Hepatocyte (in vitro differentiated cells): ENCODE results near the gene GRHL1. TPM values are rescaled to one million over a fixed set of nuclear protein-coding genes. Genes with fewer than 3 reads are reported as not detected.

Experiments
- DNase-seq: peaks from one replicate; pipeline ENCODE4 v3.0.0-alpha.2; 2016; ENCODE audit warnings: low spot score
- H2AFZ ChIP-seq: fragments of 200-600 bp; sonication (generic); 2 replicates; pipeline ENCODE4 v1.6.0; 2016; ENCODE audit warnings: antibody characterized with exemption, mild to moderate bottlenecking
- H3K27ac ChIP-seq: fragments of 200-600 bp; sonication (generic); 2 replicates; pipeline ENCODE4 v1.5.1; 2016; ENCODE audit warnings: mild to moderate bottlenecking
- H3K27me3 ChIP-seq: fragments of 200-600 bp; sonication (generic); 2 replicates; pipeline ENCODE4 v1.6.1; 2016
- H3K36me3 ChIP-seq: fragments of 200-600 bp; sonication (generic); replicated peaks from 2 replicates; pipeline ENCODE4 v1.5.1; 2016; ENCODE audit warnings: low read depth; ENCODE audit not compliant: insufficient read depth
- H3K4me1 ChIP-seq: fragments of 200-600 bp; sonication (generic); 2 replicates; pipeline ENCODE4 v1.5.1; 2016; ENCODE audit warnings: mild to moderate bottlenecking, moderate library complexity; ENCODE audit not compliant: insufficient read depth
- H3K4me2 ChIP-seq: fragments of 200-600 bp; sonication (generic); 2 replicates; pipeline ENCODE4 v1.6.0; 2016
- H3K4me3 ChIP-seq: fragments of 200-600 bp; sonication (generic); 2 replicates; pipeline ENCODE4 v1.5.1; 2016; ENCODE audit warnings: mild to moderate bottlenecking
- H3K79me2 ChIP-seq: fragments of 200-600 bp; sonication (generic); 2 replicates; pipeline ENCODE4 v1.6.0; 2017; ENCODE audit warnings: mild to moderate bottlenecking
- H3K9me2 ChIP-seq: fragments of 200-600 bp; sonication (generic); replicated peaks from 2 replicates; pipeline ENCODE4 v1.6.0; 2017; ENCODE audit warnings: mild to moderate bottlenecking; ENCODE audit not compliant: insufficient read depth
- H3K9me3 ChIP-seq: fragments of 200-600 bp; sonication (generic); 2 replicates; pipeline ENCODE4 v1.5.1; 2016; ENCODE audit warnings: low read depth, mild to moderate bottlenecking
- H4K20me1 ChIP-seq: fragments of 200-600 bp; sonication (generic); 2 replicates; pipeline ENCODE4 v1.6.0; 2016; ENCODE audit warnings: mild to moderate bottlenecking; ENCODE audit not compliant: insufficient read depth, poor library complexity, severe bottlenecking
- EZH2 ChIP-seq: fragments of 200-600 bp; sonication (generic); IDR thresholded peaks from 2 replicates; pipeline ENCODE4 v1.6.1; 2016; ENCODE audit warnings: antibody characterized with exemption, mild to moderate bottlenecking, borderline replicate concordance
- EZH2phosphoT487 ChIP-seq: fragments of 200-600 bp; sonication (generic); IDR thresholded peaks from one replicate; pipeline ENCODE4 v1.6.1; 2018; ENCODE audit warnings: antibody characterized with exemption, mild to moderate bottlenecking, low read depth, moderate library complexity; ENCODE audit not compliant: unreplicated experiment, severe bottlenecking
- WGBS: methylation state at CpG from one replicate; pipeline ENCODE4 v1.1.6; 2016; ENCODE audit warnings: low lambda C conversion rate; ENCODE audit errors: missing lambda C conversion rate; 5-methylcytosine and 5-hydroxymethylcytosine counted together
- polyA plus RNA-seq: library from polyadenylated mRNA; unstranded; fragments of >200 nt; fragmentation: Nextera tagmentation; extraction: Ambion mirVana; gene quantifications from 2 replicates; pipeline ENCODE4 v1.2.1, GENCODE V29; 2016
- total RNA-seq: library from RNA; depleted of rRNA; stranded (reverse); fragments of >200 nt; gene quantifications from 2 replicates; pipeline ENCODE4 v1.2.3, GENCODE V29; 2014
- TF ChIP-seq, protein P1 (sequence below): fragments of 200-600 bp; sonication (generic); IDR thresholded peaks from 2 replicates; pipeline ENCODE4 v1.5.1; 2016; ENCODE audit warnings: antibody characterized with exemption, mild to moderate bottlenecking; ENCODE audit not compliant: poor library complexity

GRHL1 gene
- total and polyA plus RNA-seq, 2 experiments from 2014 or later, result 4.0 to 10.9 TPM

GRCh38 chr2:9954136-9954535, 2.6 kb downstream of the GRHL1 start:
- H3K4me1 ChIP-seq, result peaks cover 21% of the 10 kb centered on the region
- H2AFZ ChIP-seq, result no peak overlapping the region
- 46% methylated on average over 3 of the region's 3 CpGs for WGBS
- DNase-seq, result no peak
- no peak overlapping the region for H3K4me3 ChIP-seq
- H3K9me2 ChIP-seq, result no peaks in the 10 kb centered on the region
- TF ChIP-seq, protein P1, sequence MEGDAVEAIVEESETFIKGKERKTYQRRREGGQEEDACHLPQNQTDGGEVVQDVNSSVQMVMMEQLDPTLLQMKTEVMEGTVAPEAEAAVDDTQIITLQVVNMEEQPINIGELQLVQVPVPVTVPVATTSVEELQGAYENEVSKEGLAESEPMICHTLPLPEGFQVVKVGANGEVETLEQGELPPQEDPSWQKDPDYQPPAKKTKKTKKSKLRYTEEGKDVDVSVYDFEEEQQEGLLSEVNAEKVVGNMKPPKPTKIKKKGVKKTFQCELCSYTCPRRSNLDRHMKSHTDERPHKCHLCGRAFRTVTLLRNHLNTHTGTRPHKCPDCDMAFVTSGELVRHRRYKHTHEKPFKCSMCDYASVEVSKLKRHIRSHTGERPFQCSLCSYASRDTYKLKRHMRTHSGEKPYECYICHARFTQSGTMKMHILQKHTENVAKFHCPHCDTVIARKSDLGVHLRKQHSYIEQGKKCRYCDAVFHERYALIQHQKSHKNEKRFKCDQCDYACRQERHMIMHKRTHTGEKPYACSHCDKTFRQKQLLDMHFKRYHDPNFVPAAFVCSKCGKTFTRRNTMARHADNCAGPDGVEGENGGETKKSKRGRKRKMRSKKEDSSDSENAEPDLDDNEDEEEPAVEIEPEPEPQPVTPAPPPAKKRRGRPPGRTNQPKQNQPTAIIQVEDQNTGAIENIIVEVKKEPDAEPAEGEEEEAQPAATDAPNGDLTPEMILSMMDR, result no peak
- TF ChIP-seq EZH2 (no peak), EZH2phosphoT487 (no peak)
- no peaks in the 10 kb centered on the region for H3K9me3 ChIP-seq
- H3K79me2 ChIP-seq, result peaks cover 13% of the 10 kb centered on the region
- H3K4me2 ChIP-seq, result peak overlapping the region; percentile 78
- H3K36me3 ChIP-seq, result no peaks in the 10 kb centered on the region
- no peaks in the 10 kb centered on the region for H3K27me3 ChIP-seq
- peak overlapping the region; percentile 1 for H3K27ac ChIP-seq
- H4K20me1 ChIP-seq, result no peaks in the 10 kb centered on the region

- Histone ChIP-seq H3K4me3 (no peak overlapping the region), H3K4me1 (peaks cover 21% of the 10 kb centered on the region), H3K27ac (no peak overlapping the region), H2AFZ (no peak overlapping the region), H3K36me3 (no peaks in the 10 kb centered on the region), H3K9me2 (no peaks in the 10 kb centered on the region), H4K20me1 (no peaks in the 10 kb centered on the region), H3K27me3 (no peaks in the 10 kb centered on the region), H3K4me2 (no peak overlapping the region), H3K9me3 (no peaks in the 10 kb centered on the region), H3K79me2 (peaks cover 13% of the 10 kb centered on the region)
- WGBS, result 89% methylated on average over 8 of the region's 8 CpGs
- no peak for DNase-seq
- TF ChIP-seq, protein P1, result no peak
- TF ChIP-seq EZH2 (no peak), EZH2phosphoT487 (no peak)
Observed at GRCh38 chr2:9958057-9958456, 6.6 kb downstream of the GRHL1 start.

- H3K9me3 ChIP-seq, result no peaks in the 10 kb centered on the region
- no peak overlapping the region for H3K27ac ChIP-seq
- no peak for DNase-seq
- peaks cover 9% of the 10 kb centered on the region for H3K4me1 ChIP-seq
- no peaks in the 10 kb centered on the region for H3K9me2 ChIP-seq
- H4K20me1 ChIP-seq, result no peaks in the 10 kb centered on the region
- no peaks in the 10 kb centered on the region for H3K27me3 ChIP-seq
- H3K79me2 ChIP-seq, result peaks cover 13% of the 10 kb centered on the region
- H3K4me2 ChIP-seq, result no peak overlapping the region
- no peak overlapping the region for H2AFZ ChIP-seq
- H3K4me3 ChIP-seq, result no peak overlapping the region
- no peaks in the 10 kb centered on the region for H3K36me3 ChIP-seq
- 98% methylated on average over 3 of the region's 3 CpGs for WGBS
- TF ChIP-seq EZH2 (no peak), EZH2phosphoT487 (no peak)
- TF ChIP-seq, protein P1, result no peak
Observed at GRCh38 chr2:9959262-9959661, 7.8 kb downstream of the GRHL1 start.

DNA sequence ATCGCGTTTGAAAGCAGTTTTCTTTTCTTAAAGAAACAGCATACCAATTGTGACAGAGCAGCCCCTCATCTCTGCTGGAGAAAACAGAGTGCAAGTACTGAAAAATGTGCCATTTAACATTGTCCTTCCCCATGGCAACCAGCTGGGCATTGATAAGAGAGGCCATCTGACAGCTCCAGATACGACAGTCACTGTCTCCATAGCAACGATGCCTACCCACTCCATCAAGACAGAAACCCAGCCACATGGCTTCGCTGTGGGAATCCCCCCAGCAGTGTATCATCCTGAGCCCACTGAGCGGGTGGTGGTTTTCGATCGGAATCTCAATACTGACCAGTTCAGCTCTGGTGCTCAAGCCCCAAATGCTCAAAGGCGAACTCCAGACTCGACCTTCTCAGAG, 9.5 kb downstream of the GRHL1 start:
- TF ChIP-seq EZH2 (no peak), EZH2phosphoT487 (no peak)
- TF ChIP-seq, protein P1, result no peak
- H3K4me3 ChIP-seq, result no peak overlapping the region
- H2AFZ ChIP-seq, result no peak overlapping the region
- H3K36me3 ChIP-seq, result no peaks in the 10 kb centered on the region
- no peaks in the 10 kb centered on the region for H4K20me1 ChIP-seq
- no peaks in the 10 kb centered on the region for H3K27me3 ChIP-seq
- no peak overlapping the region for H3K27ac ChIP-seq
- WGBS, result 77% methylated on average over 10 of the region's 10 CpGs
- H3K9me2 ChIP-seq, result no peaks in the 10 kb centered on the region
- no peaks in the 10 kb centered on the region for H3K4me1 ChIP-seq
- peaks cover 2% of the 10 kb centered on the region for H3K79me2 ChIP-seq
- DNase-seq, result no peak
- H3K4me2 ChIP-seq, result no peak overlapping the region
- no peaks in the 10 kb centered on the region for H3K9me3 ChIP-seq
